A673 (cell line): ENCODE results near the gene CALN1.

Experiments used
- EZH2 ChIP-seq: fragments of 200-600 bp; sonication (generic); IDR thresholded peaks from 2 replicates; pipeline ENCODE4 v1.6.1; 2017; ENCODE audit warnings: borderline replicate concordance, low read depth, mild to moderate bottlenecking, mixed read lengths, antibody characterized with exemption, low read length; ENCODE audit not compliant: poor library complexity, severe bottlenecking
- TF ChIP-seq, protein P1 (sequence below): fragments of 300-800, 200-600 bp; sonication (generic); conservative IDR thresholded peaks from 2 replicates; pipeline ENCODE4 v1.5.1; 2017; ENCODE audit warnings: low read depth, mild to moderate bottlenecking, antibody characterized with exemption, low read length, moderate library complexity, mixed read lengths

DNA sequence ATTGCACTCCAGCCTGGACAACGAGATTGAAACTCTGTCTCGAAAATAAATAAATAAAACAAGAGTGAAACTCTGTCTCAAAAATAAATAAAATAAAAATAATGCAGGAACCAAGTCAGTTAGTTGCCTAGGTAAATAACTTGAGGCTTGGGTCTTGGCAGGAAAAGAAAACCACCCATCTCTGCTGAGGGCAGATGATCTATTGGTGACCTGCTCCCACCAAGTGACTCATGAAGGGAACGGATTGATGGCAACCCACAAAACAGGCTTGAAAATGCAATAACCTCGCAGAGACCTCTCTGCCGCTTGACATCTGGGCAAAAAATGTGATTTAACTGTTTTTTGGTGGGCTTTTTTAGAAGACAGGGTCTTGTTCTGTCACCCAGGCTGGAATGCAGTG is 86.6 kb downstream of the CALN1 start:
- TF ChIP-seq, protein P1, sequence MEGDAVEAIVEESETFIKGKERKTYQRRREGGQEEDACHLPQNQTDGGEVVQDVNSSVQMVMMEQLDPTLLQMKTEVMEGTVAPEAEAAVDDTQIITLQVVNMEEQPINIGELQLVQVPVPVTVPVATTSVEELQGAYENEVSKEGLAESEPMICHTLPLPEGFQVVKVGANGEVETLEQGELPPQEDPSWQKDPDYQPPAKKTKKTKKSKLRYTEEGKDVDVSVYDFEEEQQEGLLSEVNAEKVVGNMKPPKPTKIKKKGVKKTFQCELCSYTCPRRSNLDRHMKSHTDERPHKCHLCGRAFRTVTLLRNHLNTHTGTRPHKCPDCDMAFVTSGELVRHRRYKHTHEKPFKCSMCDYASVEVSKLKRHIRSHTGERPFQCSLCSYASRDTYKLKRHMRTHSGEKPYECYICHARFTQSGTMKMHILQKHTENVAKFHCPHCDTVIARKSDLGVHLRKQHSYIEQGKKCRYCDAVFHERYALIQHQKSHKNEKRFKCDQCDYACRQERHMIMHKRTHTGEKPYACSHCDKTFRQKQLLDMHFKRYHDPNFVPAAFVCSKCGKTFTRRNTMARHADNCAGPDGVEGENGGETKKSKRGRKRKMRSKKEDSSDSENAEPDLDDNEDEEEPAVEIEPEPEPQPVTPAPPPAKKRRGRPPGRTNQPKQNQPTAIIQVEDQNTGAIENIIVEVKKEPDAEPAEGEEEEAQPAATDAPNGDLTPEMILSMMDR: no peak
- TF ChIP-seq EZH2: no peak
